Endothelial cell of umbilical vein (primary cell): ENCODE measurements around the gene NT5C1B. TPM values are rescaled to one million over a fixed set of nuclear protein-coding genes. Genes with fewer than 3 reads are reported as not detected.

ENCODE experiments used
- BruUV-seq: library from RNA; stranded (reverse); fragments of 400-500 nt; replicated peaks from 2 replicates; lab custom pipeline; 2021; lab: Mats Ljungman, UMichigan
- CTCF ChIA-PET: fragments of 300-600, 350-600 bp; sonication (Branson Sonifier 250); formaldehyde crosslinking; loops from one replicate; lab custom pipeline; 2021; ENCODE audit warnings: antibody characterized with exemption, inconsistent platforms; lab: Charles Lee
- POLR2A ChIA-PET: fragments of 300-600, 350-600 bp; sonication (Branson Sonifier 250); formaldehyde crosslinking; loops from one replicate; lab custom pipeline; 2021; ENCODE audit warnings: antibody characterized with exemption, inconsistent platforms; lab: Charles Lee
- DNase-seq: peaks from one replicate; pipeline ENCODE4 v3.0.0-alpha.2; 2011; ENCODE audit warnings: low read depth, low spot score
- FAIRE-seq: peaks from 2 replicates; lab custom pipeline; 2011; peaks lifted over from hg19 to GRCh38; lab: Jason Lieb, UNC
- H2AFZ ChIP-seq: 2 replicates; pipeline ENCODE4 v1.6.0; 2012; ENCODE audit warnings: low read depth, low read length, control low read depth, inconsistent platforms
- H3K27ac ChIP-seq: 2 replicates; pipeline ENCODE4 v1.5.1; 2011; ENCODE audit warnings: low read depth, mild to moderate bottlenecking, control low read depth, low read length, moderate library complexity; ENCODE audit not compliant: insufficient read depth
- H3K27me3 ChIP-seq, 2 experiments: 2 replicates each; pipeline versions ENCODE4 v1.6.0 to v1.6.1; 2011; ENCODE audit warnings: low read length in 2 of 2, mixed read lengths in 1 of 2; ENCODE audit not compliant: control insufficient read depth in 2 of 2, insufficient read depth in 2 of 2
- H3K36me3 ChIP-seq, 2 experiments: 2 replicates in 1 of 2; 3 replicates in 1 of 2; pipeline ENCODE4 v1.5.1; 2011; ENCODE audit warnings: low read length in 2 of 2, mild to moderate bottlenecking in 1 of 2, moderate library complexity in 1 of 2; ENCODE audit not compliant: control insufficient read depth in 2 of 2, insufficient read depth in 2 of 2; ENCODE audit errors: extremely low read depth in 1 of 2
- H3K4me1 ChIP-seq: 3 replicates; pipeline ENCODE4 v1.5.1; 2011; ENCODE audit warnings: mild to moderate bottlenecking, low read length; ENCODE audit not compliant: control insufficient read depth, insufficient read depth; ENCODE audit errors: extremely low read depth
- H3K4me2 ChIP-seq: 2 replicates; pipeline ENCODE4 v1.6.1; 2011; ENCODE audit warnings: low read length, control low read depth, mixed read lengths; ENCODE audit not compliant: insufficient read depth
- H3K4me3 ChIP-seq, 3 experiments: fragments of 200-600 bp in 1 of 3; sonication (generic), shearing (Covaris generic) in 1 of 3; replicated peaks in 1 of 3; 2 replicates each; pipeline ENCODE4 v1.5.1; 2011 to 2016; ENCODE audit warnings: control low read depth in 3 of 3, low read length in 3 of 3, mild to moderate bottlenecking in 2 of 3, inconsistent platforms in 1 of 3, low read depth in 1 of 3, moderate library complexity in 1 of 3; ENCODE audit not compliant: insufficient read depth in 1 of 3
- H3K79me2 ChIP-seq: 2 replicates; pipeline ENCODE4 v1.6.0; 2012; ENCODE audit warnings: low read length, inconsistent platforms; ENCODE audit not compliant: control insufficient read depth, insufficient read depth
- H3K9ac ChIP-seq: replicated peaks from 2 replicates; pipeline ENCODE3; 2011; ENCODE audit warnings: low read length, control low read depth; ENCODE audit not compliant: insufficient read depth; ENCODE audit errors: extremely low read depth
- H3K9me1 ChIP-seq: replicated peaks from 3 replicates; pipeline ENCODE4 v1.6.0; 2011; ENCODE audit warnings: mild to moderate bottlenecking, low read length; ENCODE audit not compliant: control insufficient read depth, insufficient read depth; ENCODE audit errors: extremely low read depth
- H3K9me3 ChIP-seq: replicated peaks from 2 replicates; pipeline ENCODE4 v1.5.1; 2012; ENCODE audit warnings: low read length, inconsistent platforms; ENCODE audit not compliant: control insufficient read depth, insufficient read depth
- H4K20me1 ChIP-seq: replicated peaks from 2 replicates; pipeline ENCODE3; 2011; ENCODE audit warnings: mild to moderate bottlenecking, low read length; ENCODE audit not compliant: control insufficient read depth, insufficient read depth; ENCODE audit errors: extremely low read depth
- EZH2 ChIP-seq: IDR thresholded peaks from 2 replicates; pipeline ENCODE4 v1.6.1; 2012; ENCODE audit warnings: borderline replicate concordance, low read depth, mild to moderate bottlenecking, moderate library complexity, low read length, inconsistent platforms; ENCODE audit not compliant: severe bottlenecking
- FOS ChIP-seq: IDR thresholded peaks from 2 replicates; pipeline ENCODE4 v1.6.1; 2011; ENCODE audit warnings: mild to moderate bottlenecking, low read length, moderate library complexity, borderline replicate concordance; ENCODE audit not compliant: insufficient read depth
- GATA2 ChIP-seq: IDR thresholded peaks from 2 replicates; pipeline ENCODE4 v1.7.0; 2011; ENCODE audit warnings: low read depth, mild to moderate bottlenecking, moderate library complexity, mixed read lengths, low read length; ENCODE audit not compliant: insufficient read length, insufficient read depth
- JUN ChIP-seq: IDR thresholded peaks from 2 replicates; pipeline ENCODE4 v1.6.1; 2011; ENCODE audit warnings: borderline replicate concordance, low read depth; ENCODE audit not compliant: insufficient read length, insufficient read depth
- MYC ChIP-seq: IDR thresholded peaks from one replicate; pipeline ENCODE4 v1.6.1; 2011; ENCODE audit warnings: mild to moderate bottlenecking, low read depth, low read length
- POLR2A ChIP-seq: IDR thresholded peaks from 2 replicates; pipeline ENCODE4 v1.6.1; 2012; ENCODE audit warnings: low read depth, mild to moderate bottlenecking, control low read depth, low read length
- POLR2AphosphoS5 ChIP-seq: IDR thresholded peaks from 2 replicates; pipeline ENCODE4 v1.6.1; 2012; ENCODE audit warnings: low read depth, mild to moderate bottlenecking, control low read depth, low read length, moderate library complexity; ENCODE audit not compliant: insufficient read depth
- dilution Hi-C: fragments of 300-500 bp; cut with MboI; formaldehyde crosslinking; loops from one replicate; pipeline ENCODE4 v1.15.0; 2019; ENCODE audit warnings: low sequenced_read_pairs; ENCODE audit not compliant: extremely low pct_ligation_motif_present
- intact Hi-C: fragments of 100-400 bp; cut with micrococcal nuclease; formaldehyde crosslinking; loops from one replicate; pipeline ENCODE4 v1.10.0; 2022
- polyA plus RNA-seq, 4 experiments: library from polyadenylated mRNA; depleted of rRNA in 3 of 4; stranded (reverse) in 3 of 4; unstranded in 1 of 4; fragments of >200 nt; gene quantifications; 2 replicates each; pipeline versions ENCODE4 v1.2.1 to v1.2.3, GENCODE V29; 2011 to 2012; ENCODE audit warnings: missing spikeins in 1 of 4
- total RNA-seq: library from RNA; stranded (reverse); gene quantifications from 2 replicates; pipeline ENCODE4 v1.2.3, GENCODE V29; 2021
- TF ChIP-seq, protein P1 (sequence below): IDR thresholded peaks from 2 replicates; pipeline ENCODE4 v1.6.1; 2011; ENCODE audit not compliant: insufficient read depth, insufficient read length
- TF ChIP-seq, protein P2 (sequence below), 2 donors: IDR thresholded peaks; 1 replicate in 1 of 2; 2 replicates in 1 of 2; pipeline ENCODE4 v1.5.1; 2011; ENCODE audit warnings: low read length in 2 of 2, mild to moderate bottlenecking in 2 of 2, moderate library complexity in 2 of 2, control low read depth in 1 of 2, inconsistent platforms in 1 of 2, low read depth in 1 of 2; ENCODE audit not compliant: insufficient read depth in 1 of 2; ENCODE audit errors: extremely low read depth in 1 of 2

Gene NT5C1B
- total and polyA plus RNA-seq, 2 donors (not counting 3 experiments of a cell fraction or from before 2014, with no cell fraction given) = not detected

DNA sequence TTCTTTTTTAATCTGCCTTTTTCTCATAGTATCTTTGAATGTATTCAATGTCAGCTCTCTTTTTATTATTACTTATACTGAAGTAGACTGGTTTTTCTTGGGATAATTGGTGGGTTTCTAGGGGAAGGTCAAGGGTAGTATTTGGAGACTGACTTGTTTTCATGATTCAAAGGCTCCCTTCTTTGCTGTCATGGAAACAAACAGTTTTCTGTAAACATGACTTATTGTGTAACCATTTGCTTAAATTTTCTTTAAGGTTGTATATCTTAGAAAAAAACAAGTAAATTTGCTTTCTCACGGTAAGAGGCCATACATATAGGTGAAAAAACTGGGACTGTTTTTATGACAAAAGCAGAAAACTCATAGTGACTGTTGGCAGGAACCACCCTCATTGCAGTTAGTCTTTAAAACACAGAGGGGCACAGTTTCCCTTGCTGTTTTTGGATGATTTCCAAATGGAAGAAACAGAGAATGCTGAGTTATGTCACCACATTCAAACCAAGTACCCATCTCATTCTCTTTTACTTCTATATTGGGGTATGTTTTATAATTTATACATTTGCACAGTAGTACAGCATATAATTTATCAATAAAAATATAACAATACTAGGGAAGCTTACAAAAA is 23.1 kb downstream of the NT5C1B start:
- DNase-seq (no peak), FAIRE-seq (no peak)
- no peaks in the 10 kb centered on the region for H3K27me3 ChIP-seq
- H3K27ac ChIP-seq = no peak overlapping the region
- intact Hi-C loops = no loop called here
- no peaks in the 10 kb centered on the region for H3K9me1 ChIP-seq
- TF ChIP-seq JUN = no peak
- no peak for TF ChIP-seq FOS
- TF ChIP-seq, protein P1, sequence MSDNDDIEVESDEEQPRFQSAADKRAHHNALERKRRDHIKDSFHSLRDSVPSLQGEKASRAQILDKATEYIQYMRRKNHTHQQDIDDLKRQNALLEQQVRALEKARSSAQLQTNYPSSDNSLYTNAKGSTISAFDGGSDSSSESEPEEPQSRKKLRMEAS = no peak
- TF ChIP-seq, protein P2, sequence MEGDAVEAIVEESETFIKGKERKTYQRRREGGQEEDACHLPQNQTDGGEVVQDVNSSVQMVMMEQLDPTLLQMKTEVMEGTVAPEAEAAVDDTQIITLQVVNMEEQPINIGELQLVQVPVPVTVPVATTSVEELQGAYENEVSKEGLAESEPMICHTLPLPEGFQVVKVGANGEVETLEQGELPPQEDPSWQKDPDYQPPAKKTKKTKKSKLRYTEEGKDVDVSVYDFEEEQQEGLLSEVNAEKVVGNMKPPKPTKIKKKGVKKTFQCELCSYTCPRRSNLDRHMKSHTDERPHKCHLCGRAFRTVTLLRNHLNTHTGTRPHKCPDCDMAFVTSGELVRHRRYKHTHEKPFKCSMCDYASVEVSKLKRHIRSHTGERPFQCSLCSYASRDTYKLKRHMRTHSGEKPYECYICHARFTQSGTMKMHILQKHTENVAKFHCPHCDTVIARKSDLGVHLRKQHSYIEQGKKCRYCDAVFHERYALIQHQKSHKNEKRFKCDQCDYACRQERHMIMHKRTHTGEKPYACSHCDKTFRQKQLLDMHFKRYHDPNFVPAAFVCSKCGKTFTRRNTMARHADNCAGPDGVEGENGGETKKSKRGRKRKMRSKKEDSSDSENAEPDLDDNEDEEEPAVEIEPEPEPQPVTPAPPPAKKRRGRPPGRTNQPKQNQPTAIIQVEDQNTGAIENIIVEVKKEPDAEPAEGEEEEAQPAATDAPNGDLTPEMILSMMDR (IDR thresholded peaks at IDR 0.05; ENCODE audit: extremely low read depth in 1 of 2, insufficient read depth in 1 of 2, low read depth in 1 of 2, low read length in 2 of 2) = no peak
- TF ChIP-seq POLR2A = no peak
- TF ChIP-seq GATA2 = no peak
- TF ChIP-seq POLR2AphosphoS5 = no peak
- no peak for TF ChIP-seq MYC
- no peak for TF ChIP-seq EZH2
- ChIA-PET POLR2A (no interaction called here), CTCF (no interaction called here)
- H2AFZ ChIP-seq = no peak overlapping the region
- H4K20me1 ChIP-seq = no peaks in the 10 kb centered on the region
- no peak overlapping the region for H3K9ac ChIP-seq
- no peak overlapping the region for H3K4me2 ChIP-seq
- H3K4me1 ChIP-seq = no peaks in the 10 kb centered on the region
- H3K79me2 ChIP-seq = no peaks in the 10 kb centered on the region
- H3K36me3 ChIP-seq = no peaks in the 10 kb centered on the region
- BruUV-seq = no TSS peak
- dilution Hi-C loops = no loop called here
- H3K9me3 ChIP-seq = no peaks in the 10 kb centered on the region
- H3K4me3 ChIP-seq = no peak overlapping the region
